CD4-positive, alpha-beta T cell (primary cell): ENCODE data around the gene GRID1. TPM values are rescaled to one million over a fixed set of nuclear protein-coding genes. Genes with fewer than 3 reads are reported as not detected.
A peak's percentile ranks its signal among the peaks of the same experiment; 100 is the strongest.

Experiments used
- ATAC-seq: fragments of 200-7000 bp; cut with Tn5 transposase; one replicate; pipeline ENCODE4 v1.10.0; 2022; ENCODE audit warnings: mild to moderate bottlenecking; ENCODE audit not compliant: poor library complexity
- CTCF ChIA-PET: fragments of 350-600 bp; sonication (Branson Sonifier 250); formaldehyde crosslinking; loops from one replicate; lab custom pipeline; 2021; ENCODE audit warnings: antibody characterized with exemption, inconsistent platforms; lab: Charles Lee
- POLR2A ChIA-PET: fragments of 350-600 bp; sonication (Branson Sonifier 250); formaldehyde crosslinking; loops from one replicate; lab custom pipeline; 2021; ENCODE audit warnings: antibody characterized with exemption, inconsistent platforms; lab: Charles Lee
- DNase-seq, 14 experiments: peaks; one replicate each; pipeline ENCODE4 v3.0.0-alpha.2; 2013 to 2020; ENCODE audit warnings: mixed read lengths in 2 of 14
- H3K27ac ChIP-seq, 2 donors: one replicate each; pipeline versions ENCODE4 v1.5.1 to v1.7.0; 2013; ENCODE audit warnings: low read length in 2 of 2, low read depth in 1 of 2, mild to moderate bottlenecking in 1 of 2
- H3K27me3 ChIP-seq, 2 experiments: 1 replicate in 1 of 2; 2 replicates in 1 of 2; pipeline versions ENCODE4 v1.6.1 to v1.7.0; 2013; ENCODE audit warnings: low read length in 2 of 2, control low read depth in 1 of 2, mild to moderate bottlenecking in 1 of 2, moderate library complexity in 1 of 2; ENCODE audit not compliant: insufficient read depth in 2 of 2, control insufficient read depth in 1 of 2
- H3K36me3 ChIP-seq: one replicate; pipeline ENCODE4 v1.6.1; 2013; ENCODE audit warnings: low read length, control low read depth; ENCODE audit not compliant: insufficient read depth
- H3K4me1 ChIP-seq: one replicate; pipeline ENCODE4 v1.6.1; 2013; ENCODE audit warnings: low read length, control low read depth; ENCODE audit not compliant: insufficient read depth
- H3K4me3 ChIP-seq: one replicate; pipeline ENCODE4 v1.5.1; 2013; ENCODE audit warnings: mild to moderate bottlenecking, low read length, moderate library complexity
- H3K9me3 ChIP-seq, 2 experiments: 1 replicate in 1 of 2; 2 replicates in 1 of 2; pipeline versions ENCODE4 v1.6.1 to v1.7.0; 2013; ENCODE audit warnings: low read length in 2 of 2, mild to moderate bottlenecking in 2 of 2, control low read depth in 1 of 2, moderate library complexity in 1 of 2; ENCODE audit not compliant: control insufficient read depth in 1 of 2, insufficient read depth in 1 of 2
- H3K27ac Mint-ChIP-seq: one replicate; pipeline ENCODE4 v1.8.0; 2020; ENCODE audit warnings: mixed read lengths
- H3K27me3 Mint-ChIP-seq: one replicate; pipeline ENCODE4 v1.8.0; 2021; ENCODE audit warnings: mixed read lengths
- H3K36me3 Mint-ChIP-seq: one replicate; pipeline ENCODE4 v1.8.0; 2021; ENCODE audit warnings: low read depth, mixed read lengths
- H3K4me1 Mint-ChIP-seq: one replicate; pipeline ENCODE4 v1.8.0; 2021; ENCODE audit warnings: low read depth, mixed read lengths
- H3K4me3 Mint-ChIP-seq: one replicate; pipeline ENCODE4 v1.8.0; 2020; ENCODE audit warnings: mild to moderate bottlenecking, mixed read lengths
- H3K9me3 Mint-ChIP-seq: one replicate; pipeline ENCODE4 v1.8.0; 2020; ENCODE audit warnings: mixed read lengths
- intact Hi-C, 2 experiments: fragments of 100-400 bp; cut with DNase I in 1 of 2; cut with micrococcal nuclease in 1 of 2; formaldehyde crosslinking; loops; one replicate each; pipeline versions ENCODE4 v1.15.1 to v1.9.0; 2023 to 2025; cut with DNase I, micrococcal nuclease
- total RNA-seq, 174 experiments: library from RNA in 2 of 174; stranded (reverse) in 2 of 174; gene quantifications; one replicate each; pipeline ENCODE4 v1.2.3 and lab custom pipeline; 2021 to 2026
- TF ChIP-seq, protein P1 (sequence below): fragments of 200-600 bp; IDR thresholded peaks from one replicate; pipeline ENCODE4 v1.8.0; 2022; ENCODE audit warnings: antibody characterized with exemption, mild to moderate bottlenecking

The GRID1 gene
- total RNA-seq, 2 experiments from 2014 or later: not detected

DNA sequence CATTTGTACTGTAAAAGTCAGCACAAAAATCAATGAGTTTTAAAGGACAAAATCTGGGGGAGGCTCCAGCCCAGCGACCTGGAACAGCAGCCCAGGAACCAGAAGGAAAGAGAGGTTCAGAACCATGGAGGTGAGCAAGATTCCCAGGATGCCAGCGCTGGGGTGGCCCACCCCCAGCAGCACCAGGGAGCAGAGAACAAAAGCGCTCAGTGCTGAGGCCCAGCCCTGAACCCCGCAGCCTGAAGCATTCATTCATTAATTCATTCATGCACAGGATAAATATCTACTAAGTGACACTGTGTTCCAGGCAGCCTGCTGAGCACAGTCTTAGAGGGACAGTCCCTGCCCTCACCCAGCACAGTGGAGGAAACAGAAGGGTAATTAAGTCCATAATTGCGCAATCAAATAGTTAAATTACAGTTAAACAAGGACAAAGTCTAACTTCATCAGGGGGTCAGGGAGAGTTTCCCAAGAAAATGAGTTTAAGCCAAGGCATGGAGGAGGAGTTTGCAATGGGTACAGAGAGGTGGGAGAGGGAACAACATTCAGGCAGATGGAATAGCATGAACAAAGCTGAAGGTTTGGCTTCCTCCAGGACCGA lies 202.3 kb downstream of the GRID1 start:
- CTCF ChIA-PET: no interaction called here
- H3K27me3 Mint-ChIP-seq: no peaks in the 10 kb centered on the region

DNA sequence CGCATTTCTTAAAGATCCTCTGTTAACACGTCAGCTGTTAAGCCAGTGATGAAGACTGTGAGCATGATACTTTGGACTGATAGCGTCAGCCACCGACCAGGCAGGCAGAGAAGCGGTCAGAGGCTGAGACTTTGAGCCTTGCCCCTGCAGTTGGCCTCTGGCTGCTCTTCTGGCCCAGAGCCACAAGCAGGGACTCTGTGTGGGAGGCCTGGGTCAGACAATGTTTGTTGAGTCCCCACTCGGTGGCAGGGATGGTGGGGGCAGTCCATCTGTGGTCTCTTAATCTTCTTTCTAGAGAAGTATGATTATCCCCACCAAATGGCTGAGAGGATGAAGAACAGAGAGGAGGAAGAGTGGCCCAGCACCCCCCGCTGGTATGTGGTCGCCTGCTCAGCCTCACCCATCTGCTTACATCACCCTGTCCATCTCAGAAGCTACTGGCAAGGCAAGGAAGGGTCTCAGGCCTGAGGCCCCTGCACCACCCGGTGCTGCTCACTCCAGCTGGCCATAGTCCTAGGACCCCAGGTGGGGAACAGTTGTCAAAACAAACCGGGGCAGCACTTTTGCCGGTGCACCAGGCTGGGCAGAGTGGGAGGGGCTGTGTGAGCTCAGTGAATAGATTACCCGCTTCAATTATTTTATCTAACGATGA lies 202.9 kb downstream of the GRID1 start:
- TF ChIP-seq, protein P1, sequence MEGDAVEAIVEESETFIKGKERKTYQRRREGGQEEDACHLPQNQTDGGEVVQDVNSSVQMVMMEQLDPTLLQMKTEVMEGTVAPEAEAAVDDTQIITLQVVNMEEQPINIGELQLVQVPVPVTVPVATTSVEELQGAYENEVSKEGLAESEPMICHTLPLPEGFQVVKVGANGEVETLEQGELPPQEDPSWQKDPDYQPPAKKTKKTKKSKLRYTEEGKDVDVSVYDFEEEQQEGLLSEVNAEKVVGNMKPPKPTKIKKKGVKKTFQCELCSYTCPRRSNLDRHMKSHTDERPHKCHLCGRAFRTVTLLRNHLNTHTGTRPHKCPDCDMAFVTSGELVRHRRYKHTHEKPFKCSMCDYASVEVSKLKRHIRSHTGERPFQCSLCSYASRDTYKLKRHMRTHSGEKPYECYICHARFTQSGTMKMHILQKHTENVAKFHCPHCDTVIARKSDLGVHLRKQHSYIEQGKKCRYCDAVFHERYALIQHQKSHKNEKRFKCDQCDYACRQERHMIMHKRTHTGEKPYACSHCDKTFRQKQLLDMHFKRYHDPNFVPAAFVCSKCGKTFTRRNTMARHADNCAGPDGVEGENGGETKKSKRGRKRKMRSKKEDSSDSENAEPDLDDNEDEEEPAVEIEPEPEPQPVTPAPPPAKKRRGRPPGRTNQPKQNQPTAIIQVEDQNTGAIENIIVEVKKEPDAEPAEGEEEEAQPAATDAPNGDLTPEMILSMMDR: no peak
- Mint-ChIP-seq H3K27me3 (no peaks in the 10 kb centered on the region), H3K4me3 (no peak overlapping the region), H3K4me1 (no peaks in the 10 kb centered on the region), H3K27ac (no peak overlapping the region), H3K9me3 (no peaks in the 10 kb centered on the region), H3K36me3 (no peaks in the 10 kb centered on the region)
- POLR2A ChIA-PET: no interaction called here
- intact Hi-C loops: no loop called here
- H3K9me3 ChIP-seq: peaks cover 0 to 3% of the 10 kb centered on the region in 2 experiments
- H3K4me3 ChIP-seq: no peak overlapping the region
- DNase-seq (peak in 1 of 14 experiments; percentile 19), ATAC-seq (no peak)
- no peak overlapping the region for H3K27ac ChIP-seq
- H3K36me3 ChIP-seq: no peaks in the 10 kb centered on the region
- CTCF ChIA-PET: no interaction called here
- H3K27me3 ChIP-seq: peaks cover 0 to 4% of the 10 kb centered on the region in 2 experiments
- H3K4me1 ChIP-seq: no peaks in the 10 kb centered on the region

More for the DNA sequence above, 202.3 kb downstream of the GRID1 start:
- no peaks in the 10 kb centered on the region for H3K4me1 ChIP-seq
- ATAC-seq (no peak), DNase-seq (peak in 1 of 14 experiments; percentile 12)
- POLR2A ChIA-PET: no interaction called here
- H3K4me1 Mint-ChIP-seq: no peaks in the 10 kb centered on the region
- H3K4me3 ChIP-seq: no peak overlapping the region
- peaks cover 0 to 4% of the 10 kb centered on the region in 2 experiments for H3K27me3 ChIP-seq
- no peak overlapping the region for H3K27ac Mint-ChIP-seq
- TF ChIP-seq, protein P1: no peak
- H3K9me3 ChIP-seq: peaks cover 0 to 3% of the 10 kb centered on the region in 2 experiments
- H3K36me3 ChIP-seq: no peaks in the 10 kb centered on the region
- intact Hi-C loops: no loop called here
- H3K4me3 Mint-ChIP-seq: no peak overlapping the region
- no peaks in the 10 kb centered on the region for H3K36me3 Mint-ChIP-seq
- no peaks in the 10 kb centered on the region for H3K9me3 Mint-ChIP-seq
- no peak overlapping the region for H3K27ac ChIP-seq

DNA sequence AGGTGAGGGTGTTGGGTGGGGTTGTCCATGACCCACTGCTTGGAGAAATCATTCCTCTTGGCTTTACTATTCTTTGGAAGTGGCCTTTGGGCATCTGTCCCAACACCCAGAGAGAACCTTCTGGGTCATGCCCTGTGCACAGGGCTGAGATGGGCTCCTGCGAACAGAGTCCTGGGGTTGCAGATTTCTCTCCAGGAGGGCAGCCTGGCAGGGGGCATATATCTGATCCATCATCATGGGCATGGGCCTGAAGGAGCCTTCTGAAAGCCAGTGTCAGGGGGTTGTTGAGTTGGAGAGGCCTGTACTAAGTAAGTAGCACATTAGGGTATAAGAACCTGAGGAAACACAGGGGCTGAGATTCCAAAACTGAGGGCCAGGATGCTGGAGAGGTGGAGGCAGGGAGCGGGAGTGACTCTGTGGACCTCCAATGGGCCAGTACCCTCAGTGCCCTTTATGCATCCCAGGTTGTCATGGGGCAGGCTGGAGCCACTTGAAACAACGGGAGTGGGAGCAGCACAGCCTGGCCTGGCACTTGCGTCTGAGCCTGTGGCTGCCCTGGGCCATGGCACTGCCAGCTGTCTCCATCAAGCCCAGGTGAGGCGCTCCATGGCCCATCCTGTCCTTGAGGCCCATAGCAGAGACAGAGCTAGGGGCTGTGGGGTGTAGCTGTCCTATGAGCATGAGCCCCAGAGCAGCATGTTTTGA lies 203.7 kb downstream of the GRID1 start:
- intact Hi-C loops: no loop called here
- Mint-ChIP-seq H3K9me3 (no peaks in the 10 kb centered on the region), H3K36me3 (no peaks in the 10 kb centered on the region), H3K27ac (no peak overlapping the region), H3K4me3 (no peak overlapping the region), H3K27me3 (no peaks in the 10 kb centered on the region), H3K4me1 (no peaks in the 10 kb centered on the region)
- Histone ChIP-seq H3K4me1 (no peaks in the 10 kb centered on the region), H3K36me3 (no peaks in the 10 kb centered on the region), H3K9me3 (peaks cover 0 to 3% of the 10 kb centered on the region in 2 experiments), H3K4me3 (no peak overlapping the region), H3K27me3 (peaks cover 0 to 4% of the 10 kb centered on the region in 2 experiments), H3K27ac (no peak overlapping the region)
- ATAC-seq (no peak), DNase-seq (peak in 1 of 14 experiments; percentile 19)
- POLR2A ChIA-PET: no interaction called here
- CTCF ChIA-PET: no interaction called here
- TF ChIP-seq, protein P1: no peak
